ENCODE measurements around the gene SULT6B1.
"Not testable (repeated sequence)": the region's sequence is repeated elsewhere in the genome, so short reads cannot be mapped to it uniquely, and the experiment has no call there.

Gene SULT6B1

GRCh38 chr2:37196320-37197195 lies 8.1 kb upstream of the SULT6B1 start, which contains the start of gene CEBPZOS:
CEBPZOS (plus strand) TSS chr2:37196496; CDS start chr2:37199705, 3,209 bp downstream.
- no peak for DNase-seq (ENCODE audit: low read depth, low spot score)

GRCh38 chr2:37195862-37196319 lies 7.4 kb upstream of the SULT6B1 start:
- not testable (repeated sequence) for DNase-seq (ENCODE audit: low read depth, low spot score)

- no peak for DNase-seq (ENCODE audit: low read depth, low spot score)
Measured at GRCh38 chr2:37192551-37192950, 4.1 kb upstream of the SULT6B1 start.

GRCh38 chr2:37191747-37192146 lies 3.3 kb upstream of the SULT6B1 start:
- no peak for DNase-seq (ENCODE audit: low read depth, low spot score)

- no peak for DNase-seq (ENCODE audit: low read depth, low spot score)
Measured at GRCh38 chr2:37191253-37191652, 2.8 kb upstream of the SULT6B1 start.

GRCh38 chr2:37190290-37190689 lies 1.8 kb upstream of the SULT6B1 start:
- DNase-seq (ENCODE audit: low read depth, low spot score) = no peak

- DNase-seq (ENCODE audit: low read depth, low spot score) = peak; percentile 84
Measured at GRCh38 chr2:37189452-37190153, 1.1 kb upstream of the SULT6B1 start.

GRCh38 chr2:37181726-37182684 lies 6.5 kb downstream of the SULT6B1 start:
- no peak for DNase-seq (ENCODE audit: low read depth, low spot score)

- DNase-seq (ENCODE audit: low read depth, low spot score) = no peak
Measured at GRCh38 chr2:37180640-37181039, 7.8 kb downstream of the SULT6B1 start.

GRCh38 chr2:37180006-37180639 lies 8.3 kb downstream of the SULT6B1 start:
- no peak for DNase-seq (ENCODE audit: low read depth, low spot score)

- no peak for DNase-seq (ENCODE audit: low read depth, low spot score)
Measured at GRCh38 chr2:37173741-37174140, 14.7 kb downstream of the SULT6B1 start.

- DNase-seq (ENCODE audit: low read depth, low spot score) = no peak
Measured at GRCh38 chr2:37171624-37171950, 16.9 kb downstream of the SULT6B1 start.

GRCh38 chr2:37168217-37168981 lies 20.1 kb downstream of the SULT6B1 start:
- no peak for DNase-seq (ENCODE audit: low read depth, low spot score)

GRCh38 chr2:37167636-37168180 lies 20.8 kb downstream of the SULT6B1 start:
- no peak for DNase-seq (ENCODE audit: low read depth, low spot score)

GRCh38 chr2:37164757-37165156 lies 23.7 kb downstream of the SULT6B1 start:
- no peak for DNase-seq (ENCODE audit: low read depth, low spot score)

- DNase-seq (ENCODE audit: low read depth, low spot score) = peak; percentile 30
Measured at GRCh38 chr2:37156857-37157714, 31.4 kb downstream of the SULT6B1 start, which contains the start of gene EIF2AK2. EIF2AK2 (minus strand) TSS chr2:37156980; CDS start chr2:37147806, 9,174 bp downstream.

GRCh38 chr2:37156071-37156856 lies 32.2 kb downstream of the SULT6B1 start:
- DNase-seq (ENCODE audit: low read depth, low spot score) = no peak

GRCh38 chr2:37154785-37155184 lies 33.7 kb downstream of the SULT6B1 start:
- DNase-seq (ENCODE audit: low read depth, low spot score) = no peak

All from iPS DF 19.7 (cell line).